Measurements from ENCODE around the gene SLC25A34. TPM values are rescaled to one million over a fixed set of nuclear protein-coding genes. Genes with fewer than 3 reads are reported as not detected.
A peak's percentile ranks its signal among the peaks of the same experiment; 100 is the strongest.

The SLC25A34 gene
- total RNA-seq, 2 donors from 2014 or later: 1.5 to 1.9 TPM

DNA sequence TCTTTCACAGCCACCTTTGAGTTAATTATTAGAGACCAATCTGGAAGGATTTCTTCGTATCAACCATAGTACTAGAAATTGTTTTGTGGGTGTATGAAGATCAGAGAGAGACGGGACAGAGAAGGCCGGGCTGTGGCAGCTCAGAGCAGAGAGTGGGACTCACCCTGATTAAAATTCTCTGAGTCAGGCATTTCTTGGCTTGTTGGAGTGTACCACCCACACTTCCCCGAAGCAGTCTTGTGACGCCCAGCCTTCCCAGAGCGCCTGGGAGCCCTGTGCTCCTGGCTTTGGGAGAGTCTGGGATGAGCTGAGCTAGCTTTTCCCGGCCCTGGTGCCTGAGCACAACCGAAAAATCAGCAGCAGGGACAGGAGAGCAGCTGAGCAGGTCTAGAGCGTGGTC, 32.5 kb upstream of the SLC25A34 start:
- peaks cover 14% of the 10 kb centered on the region for H3K4me1 Mint-ChIP-seq
- ATAC-seq (no peak), DNase-seq (no peak)
- H3K4me3 Mint-ChIP-seq: no peak overlapping the region
- no peaks in the 10 kb centered on the region for H3K27me3 Mint-ChIP-seq
- peak overlapping the region; percentile 51 for H3K27ac Mint-ChIP-seq
- H3K9me3 ChIP-seq (ENCODE audit: control insufficient read depth, low read length, poor library complexity, severe bottlenecking): no peaks in the 10 kb centered on the region
- H3K36me3 Mint-ChIP-seq (ENCODE audit: low read depth): peaks cover 3% of the 10 kb centered on the region

DNA sequence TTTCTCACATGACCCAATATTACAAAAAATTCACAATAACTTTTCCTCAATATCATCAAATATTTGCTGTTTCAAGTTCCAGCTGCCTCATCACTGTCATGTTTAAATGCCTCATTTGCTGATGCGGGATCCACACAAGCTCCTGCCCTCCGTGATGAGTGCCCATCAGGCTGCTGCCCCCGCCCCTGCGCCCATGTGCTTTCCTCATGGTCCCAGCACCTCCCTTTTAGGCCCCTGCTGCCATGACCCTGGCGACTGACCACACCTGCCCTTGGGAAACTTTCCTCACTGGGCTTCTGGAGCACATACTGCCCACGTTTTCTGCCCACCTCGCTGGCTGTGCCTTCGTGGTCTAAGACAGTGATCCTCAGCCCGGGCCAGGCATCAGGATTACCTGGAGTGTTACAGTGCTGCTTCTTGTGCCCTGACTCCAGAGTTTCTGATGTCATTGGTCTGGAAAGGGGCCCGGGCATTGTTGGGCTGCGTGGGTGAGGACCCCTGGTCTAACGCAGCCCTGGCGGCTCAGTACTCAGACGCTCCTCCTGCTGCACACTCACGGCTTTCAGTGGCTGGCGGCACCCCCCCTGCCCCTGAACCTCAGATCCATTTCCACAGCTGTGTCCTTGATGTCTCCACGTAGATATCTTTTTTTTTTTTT, 31.4 kb upstream of the SLC25A34 start:
- DNase-seq (no peak), ATAC-seq (no peak)
- peaks cover 16% of the 10 kb centered on the region for H3K4me1 Mint-ChIP-seq
- H3K36me3 Mint-ChIP-seq (ENCODE audit: low read depth): peaks cover 3% of the 10 kb centered on the region
- H3K4me3 Mint-ChIP-seq: no peak overlapping the region
- H3K9me3 ChIP-seq (ENCODE audit: control insufficient read depth, low read length, poor library complexity, severe bottlenecking): no peaks in the 10 kb centered on the region
- H3K27ac Mint-ChIP-seq: no peak overlapping the region
- H3K27me3 Mint-ChIP-seq: no peaks in the 10 kb centered on the region

DNA sequence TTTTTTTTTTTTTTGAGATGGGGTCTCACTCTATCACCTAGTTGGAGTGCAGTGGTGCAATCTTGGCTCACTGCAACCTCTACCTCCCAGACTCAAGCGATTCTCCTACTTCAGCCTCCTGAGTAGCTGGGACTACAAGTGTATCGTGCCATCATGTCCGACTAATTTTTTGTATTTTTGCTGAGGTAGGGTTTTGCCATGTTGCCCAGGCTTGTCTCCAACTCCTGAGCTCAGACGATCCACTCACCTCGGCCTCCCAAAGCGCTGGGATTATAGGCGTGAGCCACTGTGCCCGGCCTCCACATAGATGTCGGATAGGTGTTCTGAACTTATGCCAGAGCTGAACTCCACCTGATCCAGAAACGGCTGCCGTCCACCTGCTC, 30.9 kb upstream of the SLC25A34 start:
- Mint-ChIP-seq H3K27me3 (no peaks in the 10 kb centered on the region), H3K4me1 (peaks cover 16% of the 10 kb centered on the region), H3K36me3 (ENCODE audit: low read depth) (peaks cover 3% of the 10 kb centered on the region), H3K27ac (no peak overlapping the region), H3K4me3 (no peak overlapping the region)
- DNase-seq (no peak), ATAC-seq (no peak)
- no peaks in the 10 kb centered on the region for H3K9me3 ChIP-seq (ENCODE audit: control insufficient read depth, low read length, poor library complexity, severe bottlenecking)

GRCh38 chr1:15706751-15707150, 29.3 kb upstream of the SLC25A34 start:
- H3K4me1 Mint-ChIP-seq: peaks cover 14% of the 10 kb centered on the region
- no peak overlapping the region for H3K4me3 Mint-ChIP-seq
- H3K9me3 ChIP-seq (ENCODE audit: control insufficient read depth, low read length, poor library complexity, severe bottlenecking): no peaks in the 10 kb centered on the region
- DNase-seq (no peak), ATAC-seq (no peak)
- no peak overlapping the region for H3K27ac Mint-ChIP-seq
- H3K27me3 Mint-ChIP-seq: no peaks in the 10 kb centered on the region
- peaks cover 3% of the 10 kb centered on the region for H3K36me3 Mint-ChIP-seq (ENCODE audit: low read depth)

GRCh38 chr1:15707239-15707925, 28.7 kb upstream of the SLC25A34 start:
- no peaks in the 10 kb centered on the region for H3K9me3 ChIP-seq (ENCODE audit: control insufficient read depth, low read length, poor library complexity, severe bottlenecking)
- DNase-seq (no peak), ATAC-seq (no peak)
- H3K27ac Mint-ChIP-seq: no peak overlapping the region
- H3K4me3 Mint-ChIP-seq: no peak overlapping the region
- peaks cover 14% of the 10 kb centered on the region for H3K4me1 Mint-ChIP-seq
- no peaks in the 10 kb centered on the region for H3K27me3 Mint-ChIP-seq
- peaks cover 3% of the 10 kb centered on the region for H3K36me3 Mint-ChIP-seq (ENCODE audit: low read depth)

DNA sequence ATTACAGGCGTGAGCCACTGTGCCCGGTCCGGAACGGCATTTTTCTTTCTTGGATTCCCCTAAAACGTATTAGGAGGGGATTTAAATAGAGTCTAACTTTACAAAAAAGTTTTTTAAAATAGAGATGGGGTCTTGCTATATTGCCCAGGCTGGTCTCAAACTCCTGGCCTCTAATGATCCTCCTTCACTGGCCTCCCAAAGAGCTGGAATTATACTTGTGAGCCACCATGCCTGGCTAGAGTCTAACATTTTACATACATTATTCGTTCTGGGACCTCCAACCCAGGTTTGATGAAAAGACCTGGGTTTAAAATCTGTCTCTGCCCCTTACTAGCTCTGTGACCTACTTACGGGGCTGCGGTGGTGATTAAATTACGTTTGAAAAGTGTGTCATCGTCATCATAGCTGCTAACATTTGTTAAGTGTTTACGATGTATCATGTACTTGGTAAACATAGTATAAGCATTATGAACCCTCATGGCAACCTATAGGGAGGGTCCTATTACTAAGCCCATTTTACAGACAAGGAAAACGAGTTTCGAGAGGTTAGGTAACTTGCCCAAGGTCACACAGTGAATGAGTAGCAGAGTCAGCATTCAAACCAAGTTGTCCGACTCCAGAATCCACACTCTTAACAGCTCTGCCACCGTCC, 27.4 kb upstream of the SLC25A34 start:
- Mint-ChIP-seq H3K4me1 (peaks cover 12% of the 10 kb centered on the region), H3K36me3 (ENCODE audit: low read depth) (peaks cover 3% of the 10 kb centered on the region), H3K27me3 (no peaks in the 10 kb centered on the region), H3K4me3 (no peak overlapping the region), H3K27ac (no peak overlapping the region)
- DNase-seq: no peak
- H3K9me3 ChIP-seq (ENCODE audit: control insufficient read depth, low read length, poor library complexity, severe bottlenecking): no peaks in the 10 kb centered on the region
- no peak for ATAC-seq

DNA sequence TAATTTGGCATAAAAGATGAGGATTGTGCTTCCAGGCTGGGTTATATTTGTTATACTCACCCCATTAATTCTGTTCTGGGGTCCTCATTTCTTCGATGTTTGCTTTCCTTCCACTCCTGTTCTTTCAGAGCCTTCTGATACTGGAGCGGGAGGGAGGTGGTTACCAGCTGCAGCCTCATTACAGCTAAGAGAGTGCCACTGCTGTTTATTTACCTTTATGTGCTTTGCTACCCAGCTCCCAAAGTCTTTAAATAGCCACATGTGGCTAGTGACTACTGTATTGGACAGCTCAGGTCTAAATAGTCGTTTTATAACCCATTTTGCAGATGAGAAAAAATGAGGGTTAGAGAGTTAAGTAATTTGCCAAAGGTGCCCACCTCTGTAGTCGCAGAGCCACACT, 26.8 kb upstream of the SLC25A34 start:
- H3K9me3 ChIP-seq (ENCODE audit: control insufficient read depth, low read length, poor library complexity, severe bottlenecking): no peaks in the 10 kb centered on the region
- no peaks in the 10 kb centered on the region for H3K27me3 Mint-ChIP-seq
- H3K36me3 Mint-ChIP-seq (ENCODE audit: low read depth): peaks cover 3% of the 10 kb centered on the region
- ATAC-seq (no peak), DNase-seq (no peak)
- no peak overlapping the region for H3K4me3 Mint-ChIP-seq
- no peak overlapping the region for H3K27ac Mint-ChIP-seq
- H3K4me1 Mint-ChIP-seq: peaks cover 8% of the 10 kb centered on the region

DNA sequence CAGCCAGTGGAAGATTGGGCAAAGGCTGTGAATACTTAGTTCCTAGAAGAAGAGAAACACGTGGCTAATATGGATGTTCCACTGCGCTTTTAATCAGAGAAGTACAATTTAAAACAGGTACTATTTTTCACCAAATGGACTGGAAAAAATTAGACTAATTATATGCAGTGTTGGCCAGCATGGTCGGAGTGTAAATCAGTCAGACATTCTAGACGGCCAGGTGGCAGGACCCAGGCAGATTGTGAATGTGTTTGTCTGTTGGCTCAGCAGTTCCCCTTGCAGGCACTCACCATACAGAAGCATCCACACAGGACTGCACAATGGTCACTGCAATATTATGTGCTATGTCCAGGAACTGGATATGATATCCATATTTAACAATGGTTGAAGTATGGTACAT, 23.9 kb upstream of the SLC25A34 start:
- DNase-seq (no peak), ATAC-seq (no peak)
- no peaks in the 10 kb centered on the region for H3K36me3 Mint-ChIP-seq (ENCODE audit: low read depth)
- no peak overlapping the region for H3K27ac Mint-ChIP-seq
- no peak overlapping the region for H3K4me3 Mint-ChIP-seq
- H3K27me3 Mint-ChIP-seq: no peaks in the 10 kb centered on the region
- no peaks in the 10 kb centered on the region for H3K9me3 ChIP-seq (ENCODE audit: control insufficient read depth, low read length, poor library complexity, severe bottlenecking)
- H3K4me1 Mint-ChIP-seq: peaks cover 6% of the 10 kb centered on the region

- no peaks in the 10 kb centered on the region for H3K9me3 ChIP-seq (ENCODE audit: control insufficient read depth, low read length, poor library complexity, severe bottlenecking)
- peaks cover under 1% of the 10 kb centered on the region for H3K36me3 Mint-ChIP-seq (ENCODE audit: low read depth)
- H3K4me1 Mint-ChIP-seq: peaks cover 5% of the 10 kb centered on the region
- H3K4me3 Mint-ChIP-seq: no peak overlapping the region
- H3K27me3 Mint-ChIP-seq: no peaks in the 10 kb centered on the region
- ATAC-seq (no peak), DNase-seq (no peak)
- H3K27ac Mint-ChIP-seq: no peak overlapping the region
Observed at GRCh38 chr1:15714406-15715136, 21.5 kb upstream of the SLC25A34 start.

DNA sequence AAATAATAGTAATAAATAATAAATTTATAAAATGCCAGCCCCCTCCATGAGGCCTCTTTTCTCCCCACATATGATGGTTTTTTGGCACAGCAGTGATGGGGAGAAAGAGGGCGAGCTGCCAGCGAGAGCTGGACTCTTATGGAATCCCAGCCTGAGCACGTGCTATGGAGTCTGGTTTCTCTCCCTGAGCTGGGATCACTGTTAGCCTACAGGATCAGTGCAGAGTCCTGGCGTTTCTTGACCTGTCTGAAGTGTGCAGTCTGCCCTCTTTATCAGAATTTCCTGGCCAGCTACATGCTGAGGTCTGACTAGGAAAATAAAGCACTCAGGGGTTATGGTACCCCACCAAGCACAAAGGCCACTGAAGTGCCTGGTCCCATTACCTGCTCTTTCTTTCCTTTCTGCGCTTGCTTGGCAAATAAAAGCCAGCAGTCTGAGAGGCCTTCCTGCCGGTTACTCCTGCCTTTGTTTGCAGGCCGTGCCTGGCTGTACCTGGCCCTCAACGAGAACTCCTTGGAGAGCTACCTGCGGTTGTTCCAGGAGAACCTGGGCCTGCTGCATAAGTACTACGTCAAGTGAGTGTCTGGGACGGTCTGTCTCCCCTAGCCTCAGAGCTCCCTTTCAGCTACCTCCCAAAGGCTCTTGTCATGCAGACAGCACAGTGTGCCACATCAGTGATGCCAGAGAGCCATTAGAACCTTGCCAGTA, 18.5 kb upstream of the SLC25A34 start:
- DNase-seq (no peak), ATAC-seq (no peak)
- Mint-ChIP-seq H3K27me3 (no peaks in the 10 kb centered on the region), H3K36me3 (ENCODE audit: low read depth) (peaks cover 2% of the 10 kb centered on the region), H3K27ac (no peak overlapping the region), H3K4me3 (no peak overlapping the region), H3K4me1 (peaks cover 3% of the 10 kb centered on the region)
- no peaks in the 10 kb centered on the region for H3K9me3 ChIP-seq (ENCODE audit: control insufficient read depth, low read length, poor library complexity, severe bottlenecking)

DNA sequence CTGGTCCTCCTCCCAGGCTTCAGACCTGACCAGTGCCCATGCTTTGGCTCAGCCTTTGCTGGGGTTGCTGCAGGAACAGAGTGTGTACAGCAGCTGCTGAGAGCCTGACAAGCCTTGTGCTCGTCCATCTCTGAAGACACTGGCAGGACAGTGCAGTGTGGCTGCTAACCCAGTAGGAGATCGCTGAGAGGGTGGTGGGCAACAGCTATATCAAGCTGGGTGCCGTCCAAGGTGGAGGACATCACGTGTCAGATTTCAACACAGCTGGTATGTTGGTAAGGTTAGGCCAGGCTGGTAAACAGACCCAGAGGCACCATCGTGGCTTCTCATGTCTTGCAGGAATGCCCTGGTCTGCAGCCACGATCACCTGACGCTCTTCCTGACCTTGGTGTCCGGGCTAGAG, 17.9 kb upstream of the SLC25A34 start:
- H3K27me3 Mint-ChIP-seq: no peaks in the 10 kb centered on the region
- H3K36me3 Mint-ChIP-seq (ENCODE audit: low read depth): peaks cover 2% of the 10 kb centered on the region
- no peak overlapping the region for H3K4me3 Mint-ChIP-seq
- no peak overlapping the region for H3K27ac Mint-ChIP-seq
- H3K9me3 ChIP-seq (ENCODE audit: control insufficient read depth, low read length, poor library complexity, severe bottlenecking): no peaks in the 10 kb centered on the region
- H3K4me1 Mint-ChIP-seq: peaks cover 3% of the 10 kb centered on the region
- ATAC-seq (no peak), DNase-seq (no peak)

GRCh38 chr1:15719381-15720120, 16.5 kb upstream of the SLC25A34 start:
- Mint-ChIP-seq H3K27me3 (no peaks in the 10 kb centered on the region), H3K4me3 (no peak overlapping the region), H3K4me1 (peaks cover 1% of the 10 kb centered on the region), H3K36me3 (ENCODE audit: low read depth) (peaks cover 2% of the 10 kb centered on the region), H3K27ac (no peak overlapping the region)
- ATAC-seq (no peak), DNase-seq (no peak)
- no peaks in the 10 kb centered on the region for H3K9me3 ChIP-seq (ENCODE audit: control insufficient read depth, low read length, poor library complexity, severe bottlenecking)
